Measurements from ENCODE around the gene IL18R1. TPM values are rescaled to one million over a fixed set of nuclear protein-coding genes. Genes with fewer than 3 reads are reported as not detected.

IL18R1 gene
- polyA plus RNA-seq, 2 of the 4 experiments (the other 2 are of a cell fraction), result 0.87 to 2.6 TPM

DNA sequence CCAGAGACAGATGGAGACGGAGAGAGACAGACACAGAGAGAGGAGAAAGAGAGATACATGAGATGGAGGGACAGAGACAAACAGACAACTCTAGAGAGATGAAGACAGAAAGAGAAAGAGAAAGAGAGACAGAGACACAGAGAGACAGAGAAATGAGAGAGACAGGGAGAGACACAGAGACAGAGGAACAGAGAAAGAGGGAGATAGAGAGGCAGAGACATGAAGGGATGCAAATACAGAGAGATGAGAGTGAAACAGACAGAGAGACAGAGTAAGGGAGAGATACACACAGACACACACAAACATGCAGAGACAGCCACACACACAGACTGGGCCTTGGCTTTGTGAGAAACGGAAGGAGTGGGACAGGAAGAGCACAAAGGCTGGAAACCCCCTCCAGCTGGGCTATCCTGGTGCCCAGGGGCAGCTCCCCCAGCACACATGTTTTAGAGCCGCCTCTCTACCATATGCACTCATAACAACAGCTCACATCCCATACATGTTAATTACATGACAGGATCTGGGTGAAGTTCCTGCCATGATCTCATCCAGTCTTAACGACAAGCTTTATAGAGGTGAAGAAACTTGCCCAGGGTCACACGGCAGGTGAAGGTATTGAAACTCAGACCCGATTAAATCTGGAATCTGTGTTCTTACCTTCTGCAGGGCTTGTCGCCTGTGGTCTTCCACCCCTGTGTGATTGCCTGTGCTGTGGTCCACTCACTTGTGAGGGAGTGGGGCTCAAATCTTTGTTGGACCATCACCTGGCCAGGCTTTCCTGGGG lies 32.4 kb downstream of the IL18R1 start:
- H3K4me3 ChIP-seq, result no peak overlapping the region
- no peak for ATAC-seq
- no peak for TF ChIP-seq PHF8 (IDR thresholded peaks at IDR 0.05; ENCODE audit: borderline replicate concordance, low read depth)
- TF ChIP-seq, protein P1, sequence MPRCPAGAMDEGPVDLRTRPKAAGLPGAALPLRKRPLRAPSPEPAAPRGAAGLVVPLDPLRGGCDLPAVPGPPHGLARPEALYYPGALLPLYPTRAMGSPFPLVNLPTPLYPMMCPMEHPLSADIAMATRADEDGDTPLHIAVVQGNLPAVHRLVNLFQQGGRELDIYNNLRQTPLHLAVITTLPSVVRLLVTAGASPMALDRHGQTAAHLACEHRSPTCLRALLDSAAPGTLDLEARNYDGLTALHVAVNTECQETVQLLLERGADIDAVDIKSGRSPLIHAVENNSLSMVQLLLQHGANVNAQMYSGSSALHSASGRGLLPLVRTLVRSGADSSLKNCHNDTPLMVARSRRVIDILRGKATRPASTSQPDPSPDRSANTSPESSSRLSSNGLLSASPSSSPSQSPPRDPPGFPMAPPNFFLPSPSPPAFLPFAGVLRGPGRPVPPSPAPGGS (IDR thresholded peaks at IDR 0.05), result no peak
- no peak for TF ChIP-seq ZNF302 (CRISPR knock-in tag; IDR thresholded peaks at IDR 0.05)
- TF ChIP-seq ZC3H11A (IDR thresholded peaks at IDR 0.05), result no peak
- no peak for TF ChIP-seq HOXB13 (CRISPR knock-in tag; IDR thresholded peaks at IDR 0.05; ENCODE audit: low read depth)
- no peak for TF ChIP-seq KDM1A (IDR thresholded peaks at IDR 0.05; ENCODE audit: low read depth)
- no peak for TF ChIP-seq FOSL2 (IDR thresholded peaks at IDR 0.05)
- no peak for TF ChIP-seq FOSL2 (CRISPR knock-in tag; IDR thresholded peaks at IDR 0.05)
- no peak for TF ChIP-seq HEYL (CRISPR knock-in tag; IDR thresholded peaks at IDR 0.05)
- no peak for TF ChIP-seq EHMT2 (IDR thresholded peaks at IDR 0.05; ENCODE audit: low read depth)
- no peak for TF ChIP-seq HOXB5 (CRISPR knock-in tag; IDR thresholded peaks at IDR 0.05)
- no peak for TF ChIP-seq RARB (CRISPR knock-in tag; IDR thresholded peaks at IDR 0.05)
- no peak for TF ChIP-seq POLR2A (IDR thresholded peaks at IDR 0.05; ENCODE audit: low read length)
- no peak overlapping the region for H3K4me2 ChIP-seq
- peaks cover 6% of the 10 kb centered on the region; the same call in 1 of the 3 replicates for H3K9me3 ChIP-seq
- no peak for FAIRE-seq
- ChIA-PET CTCF (no interaction called here), POLR2A (no interaction called here)
- no peaks in the 10 kb centered on the region for H3K4me1 ChIP-seq
- WGBS (ENCODE audit: missing lambda C conversion rate), result 72% methylated on average over 7 of the region's 7 CpGs
- no peak overlapping the region for H3K27ac ChIP-seq
- DNase-seq (ENCODE audit: low read depth in 1 of 2, low spot score in 1 of 2), result no peak

DNA sequence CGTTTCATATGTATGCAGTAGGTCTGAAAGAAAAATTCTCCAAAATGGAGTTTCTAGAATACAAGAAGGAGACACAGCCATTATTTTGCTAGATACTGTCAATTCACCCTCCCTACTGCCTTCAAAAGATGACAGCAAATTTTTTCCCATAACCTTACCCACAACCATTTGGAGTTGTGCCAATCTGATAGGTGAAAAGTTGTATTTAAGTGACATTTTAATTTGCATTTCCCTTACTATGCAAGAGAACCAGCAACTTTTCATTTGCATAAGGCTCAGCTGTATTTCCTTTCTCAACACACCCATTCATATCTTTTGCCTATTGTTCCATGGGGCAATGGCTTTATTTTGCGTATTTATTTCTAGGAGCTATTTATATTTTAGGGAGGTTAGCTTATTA lies 36.0 kb downstream of the IL18R1 start:
- Histone ChIP-seq H3K4me3 (no peak overlapping the region), H3K4me1 (no peaks in the 10 kb centered on the region), H3K4me2 (no peak overlapping the region), H3K27ac (no peak overlapping the region), H3K9me3 (no peaks in the 10 kb centered on the region)
- ChIA-PET CTCF (interaction anchor here (0.6 kb wide), 1 partner anchor 511 kb away, joined by 3 read pairs; no protein-coding TSS in a partner anchor), POLR2A (no interaction called here)
- FAIRE-seq (no peak), ATAC-seq (no peak), DNase-seq (ENCODE audit: low read depth in 1 of 2, low spot score in 1 of 2) (no peak)
- 93% methylated on average over 2 of the region's 2 CpGs for WGBS (ENCODE audit: missing lambda C conversion rate)
- TF ChIP-seq PHF8 (IDR thresholded peaks at IDR 0.05; ENCODE audit: borderline replicate concordance, low read depth) (no peak), KDM5A (IDR thresholded peaks at IDR 0.05) (no peak), CHD2 (IDR thresholded peaks at IDR 0.05; ENCODE audit: low read length, partially characterized antibody) (no peak), POLR2A (IDR thresholded peaks at IDR 0.05; ENCODE audit: low read length) (no peak), POLR2AphosphoS2 (conservative IDR thresholded peaks at IDR 0.05; ENCODE audit: low read length) (no peak), NPAS2 (CRISPR knock-in tag; IDR thresholded peaks at IDR 0.05; ENCODE audit: borderline replicate concordance) (no peak), RNF2 (IDR thresholded peaks at IDR 0.05; ENCODE audit: borderline replicate concordance, low read depth) (no peak), RARB (CRISPR knock-in tag; IDR thresholded peaks at IDR 0.05) (no peak), TP53 (CRISPR knock-in tag; IDR thresholded peaks at IDR 0.05) (no peak), EHF (CRISPR knock-in tag; IDR thresholded peaks at IDR 0.05) (no peak), TFCP2L1 (CRISPR knock-in tag; IDR thresholded peaks at IDR 0.05) (no peak), HOXB13 (CRISPR knock-in tag; IDR thresholded peaks at IDR 0.05; ENCODE audit: low read depth) (no peak), CHD4 (IDR thresholded peaks at IDR 0.05; ENCODE audit: borderline replicate concordance) (no peak)
- TF ChIP-seq, protein P2, sequence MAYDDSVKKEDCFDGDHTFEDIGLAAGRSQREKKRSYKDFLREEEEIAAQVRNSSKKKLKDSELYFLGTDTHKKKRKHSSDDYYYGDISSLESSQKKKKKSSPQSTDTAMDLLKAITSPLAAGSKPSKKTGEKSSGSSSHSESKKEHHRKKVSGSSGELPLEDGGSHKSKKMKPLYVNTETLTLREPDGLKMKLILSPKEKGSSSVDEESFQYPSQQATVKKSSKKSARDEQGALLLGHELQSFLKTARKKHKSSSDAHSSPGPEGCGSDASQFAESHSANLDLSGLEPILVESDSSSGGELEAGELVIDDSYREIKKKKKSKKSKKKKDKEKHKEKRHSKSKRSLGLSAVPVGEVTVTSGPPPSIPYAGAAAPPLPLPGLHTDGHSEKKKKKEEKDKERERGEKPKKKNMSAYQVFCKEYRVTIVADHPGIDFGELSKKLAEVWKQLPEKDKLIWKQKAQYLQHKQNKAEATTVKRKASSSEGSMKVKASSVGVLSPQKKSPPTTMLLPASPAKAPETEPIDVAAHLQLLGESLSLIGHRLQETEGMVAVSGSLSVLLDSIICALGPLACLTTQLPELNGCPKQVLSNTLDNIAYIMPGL (CRISPR knock-in tag; IDR thresholded peaks at IDR 0.05; ENCODE audit: borderline replicate concordance), result no peak
